GM21576 (cell line): ENCODE results near the gene DAPK3.

Experiments
- ATAC-seq: cut with Tn5 transposase; IDR thresholded peaks from one replicate; pipeline ENCODE4 v1.9.1; 2021; ENCODE audit warnings: mild to moderate bottlenecking, moderate library complexity; ENCODE audit not compliant: unreplicated experiment

Gene DAPK3

GRCh38 chr19:3919793-3920192 is 51.1 kb downstream of the DAPK3 start:
- no peak for ATAC-seq

- ATAC-seq, result no peak
Observed at GRCh38 chr19:3916033-3916432, 54.9 kb downstream of the DAPK3 start.

GRCh38 chr19:3914199-3914598 is 56.7 kb downstream of the DAPK3 start:
- ATAC-seq, result no peak

- ATAC-seq, result no peak
Observed at GRCh38 chr19:3910105-3910504, 60.8 kb downstream of the DAPK3 start.
